Loucy (cell line): ENCODE results near the gene EEA1.

Source experiments
- CTCF ChIP-seq: fragments of 200-600 bp; sonication (generic); conservative IDR thresholded peaks from 2 replicates; pipeline ENCODE4 v1.5.1; 2014; ENCODE audit warnings: mild to moderate bottlenecking, antibody characterized with exemption, low read length
- EZH2phosphoT487 ChIP-seq: fragments of 200-600 bp; IDR thresholded peaks from 2 replicates; pipeline ENCODE4 v1.6.1; 2018; ENCODE audit warnings: antibody characterized with exemption, mild to moderate bottlenecking, moderate library complexity, borderline replicate concordance

GRCh38 chr12:92730758-92731157, 198.3 kb downstream of the EEA1 start:
- TF ChIP-seq CTCF, result no peak
- no peak for TF ChIP-seq EZH2phosphoT487
